ENCODE data around the gene DENND10. TPM values are rescaled to one million over a fixed set of nuclear protein-coding genes. Genes with fewer than 3 reads are reported as not detected.

DENND10 gene
- total RNA-seq, 1 donor from 2014 or later: 112 TPM

DNA sequence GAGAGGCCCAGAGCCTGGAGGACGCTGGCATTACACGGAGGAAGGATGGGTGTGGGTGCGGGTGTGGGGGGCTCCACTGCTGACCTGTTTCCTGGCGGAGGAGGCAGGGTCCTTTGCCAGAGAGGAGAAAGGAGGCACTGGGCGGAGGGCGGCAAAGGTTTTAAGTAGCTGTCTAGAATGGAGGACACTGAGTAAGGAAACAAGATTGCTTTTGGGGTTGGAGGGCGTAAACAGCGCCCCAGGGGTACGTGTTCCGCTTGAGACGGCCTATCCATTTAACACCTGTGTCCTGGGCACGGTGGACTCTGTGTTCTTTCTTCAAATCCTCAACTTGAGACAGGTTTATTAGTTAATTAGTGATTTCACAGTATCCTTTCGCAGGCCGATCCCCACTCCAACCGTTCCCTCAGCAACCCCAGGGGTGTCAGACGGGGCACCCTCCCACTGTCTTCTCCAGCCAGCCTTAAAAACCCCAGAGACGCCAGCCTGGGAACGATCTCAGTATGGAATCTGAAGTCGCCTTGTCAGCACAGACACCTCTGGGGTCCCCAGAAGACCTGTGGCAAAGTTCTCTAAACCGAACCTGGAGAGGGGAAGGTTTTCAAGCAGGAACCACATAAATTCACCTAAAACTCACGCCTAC lies 36.8 kb downstream of the DENND10 start:
- Mint-ChIP-seq H3K9me3 (no peaks in the 10 kb centered on the region), H3K36me3 (peaks cover 2% of the 10 kb centered on the region), H3K27me3 (ENCODE audit: insufficient read depth, low read depth) (peaks cover 5% of the 10 kb centered on the region), H3K27ac (no peak overlapping the region), H3K4me3 (no peak overlapping the region), H3K4me1 (peaks cover 3% of the 10 kb centered on the region)
- no peaks in the 10 kb centered on the region for H3K27me3 ChIP-seq
- H3K4me3 ChIP-seq: no peak overlapping the region
- H3K4me1 ChIP-seq: no peaks in the 10 kb centered on the region
- H3K79me2 ChIP-seq (ENCODE audit: low read depth): no peaks in the 10 kb centered on the region
- no peaks in the 10 kb centered on the region for H4K20me1 ChIP-seq (ENCODE audit: low read depth)
- H3K9ac ChIP-seq: no peak overlapping the region
- H3K9me3 ChIP-seq (ENCODE audit: low read depth): no peaks in the 10 kb centered on the region
- peaks cover 10% of the 10 kb centered on the region for H3F3A ChIP-seq (ENCODE audit: low read depth)
- H3K27ac ChIP-seq: no peak overlapping the region
- DNase-seq (ENCODE audit: low spot score): no peak
- no peaks in the 10 kb centered on the region for H3K36me3 ChIP-seq
- H3K4me2 ChIP-seq: no peak overlapping the region
- TF ChIP-seq EZH2 (IDR thresholded peaks at IDR 0.05): no peak
- no peak for TF ChIP-seq EZH2phosphoT487 (IDR thresholded peaks at IDR 0.05)
- no peak for TF ChIP-seq CTCF (IDR thresholded peaks at IDR 0.05)
- H2AFZ ChIP-seq (replicated peaks): no peak overlapping the region

GRCh38 chr10:119143657-119144056 lies 39.7 kb downstream of the DENND10 start:
- Mint-ChIP-seq H3K4me1 (peaks cover 3% of the 10 kb centered on the region), H3K9me3 (no peaks in the 10 kb centered on the region), H3K36me3 (no peaks in the 10 kb centered on the region), H3K27me3 (ENCODE audit: insufficient read depth, low read depth) (peaks cover 3% of the 10 kb centered on the region), H3K27ac (no peak overlapping the region), H3K4me3 (no peak overlapping the region)
- Histone ChIP-seq H3K9me3 (ENCODE audit: low read depth) (no peaks in the 10 kb centered on the region), H3K9ac (no peak overlapping the region), H3F3A (ENCODE audit: low read depth) (peaks cover 7% of the 10 kb centered on the region), H3K4me3 (no peak overlapping the region), H3K4me1 (no peaks in the 10 kb centered on the region), H3K36me3 (no peaks in the 10 kb centered on the region), H3K79me2 (ENCODE audit: low read depth) (no peaks in the 10 kb centered on the region), H3K4me2 (no peak overlapping the region), H2AFZ (replicated peaks) (no peak overlapping the region), H3K27me3 (no peaks in the 10 kb centered on the region), H4K20me1 (ENCODE audit: low read depth) (no peaks in the 10 kb centered on the region), H3K27ac (no peak overlapping the region)
- no peak for DNase-seq (ENCODE audit: low spot score)
- no peak for TF ChIP-seq CTCF (IDR thresholded peaks at IDR 0.05)

DNA sequence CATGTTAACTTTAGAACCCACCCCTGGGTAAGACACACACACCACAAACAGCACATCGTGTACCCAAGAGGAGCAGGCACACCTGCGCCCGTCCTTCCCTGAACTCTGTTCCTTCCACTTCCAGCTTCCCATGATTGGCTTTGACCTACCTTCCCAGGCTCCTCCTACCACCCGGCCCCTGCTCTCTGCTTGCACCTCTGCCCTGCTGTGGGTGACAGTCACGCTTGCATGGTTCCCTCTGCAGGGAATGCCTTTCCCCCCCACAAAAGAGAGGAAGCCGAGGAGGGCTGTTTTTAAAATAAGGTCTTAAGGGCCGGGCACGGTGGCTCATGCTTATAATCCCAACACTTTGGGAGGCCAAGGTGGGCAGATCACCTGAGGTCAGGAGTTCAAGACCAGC lies 45.2 kb downstream of the DENND10 start:
- H3K4me1 Mint-ChIP-seq: no peaks in the 10 kb centered on the region
- H2AFZ ChIP-seq (replicated peaks): no peak overlapping the region
- H3K9ac ChIP-seq: no peak overlapping the region
- peaks cover 2% of the 10 kb centered on the region for H3K27me3 Mint-ChIP-seq (ENCODE audit: insufficient read depth, low read depth)
- H3K9me3 ChIP-seq (ENCODE audit: low read depth): no peaks in the 10 kb centered on the region
- H4K20me1 ChIP-seq (ENCODE audit: low read depth): no peaks in the 10 kb centered on the region
- no peak overlapping the region for H3K27ac Mint-ChIP-seq
- no peaks in the 10 kb centered on the region for H3K9me3 Mint-ChIP-seq
- H3K27me3 ChIP-seq: no peaks in the 10 kb centered on the region
- H3K36me3 ChIP-seq: no peaks in the 10 kb centered on the region
- TF ChIP-seq EZH2phosphoT487 (IDR thresholded peaks at IDR 0.05): no peak
- no peak for TF ChIP-seq CTCF (IDR thresholded peaks at IDR 0.05)
- TF ChIP-seq EZH2 (IDR thresholded peaks at IDR 0.05): no peak
- H3F3A ChIP-seq (ENCODE audit: low read depth): no peaks in the 10 kb centered on the region
- no peaks in the 10 kb centered on the region for H3K4me1 ChIP-seq
- H3K4me2 ChIP-seq: no peak overlapping the region
- no peaks in the 10 kb centered on the region for H3K79me2 ChIP-seq (ENCODE audit: low read depth)
- H3K36me3 Mint-ChIP-seq: peaks cover 5% of the 10 kb centered on the region
- H3K4me3 Mint-ChIP-seq: no peak overlapping the region
- no peak overlapping the region for H3K4me3 ChIP-seq
- no peak overlapping the region for H3K27ac ChIP-seq
- DNase-seq (ENCODE audit: low spot score): no peak
